HCT116 (cell line): ENCODE measurements around the gene SPOP.

Experiments used
- ATF3 ChIP-seq: IDR thresholded peaks from 2 replicates; pipeline ENCODE4 v1.6.1; 2012
- CTCF ChIP-seq, 3 experiments: fragments of 200-600 bp in 1 of 3; sonication (generic) in 1 of 3; IDR thresholded peaks in 2 of 3; conservative IDR thresholded peaks in 1 of 3; 2 replicates each; pipeline ENCODE4 v1.5.1; 2012 to 2017; ENCODE audit warnings: low read depth in 2 of 3, low read length in 2 of 3, antibody characterized with exemption in 1 of 3, borderline replicate concordance in 1 of 3, control low read depth in 1 of 3, mild to moderate bottlenecking in 1 of 3, mixed read lengths in 1 of 3, mixed run types in 1 of 3, moderate library complexity in 1 of 3; ENCODE audit not compliant: insufficient read depth in 1 of 3
- EZH2phosphoT487 ChIP-seq: fragments of 200-600 bp; IDR thresholded peaks from 2 replicates; pipeline ENCODE4 v1.6.1; 2018; ENCODE audit warnings: antibody characterized with exemption, borderline replicate concordance
- MAX ChIP-seq: IDR thresholded peaks from 2 replicates; pipeline ENCODE4 v1.6.1; 2012
- POLR2A ChIP-seq: IDR thresholded peaks from 2 replicates; pipeline ENCODE4 v1.7.0; 2011; ENCODE audit warnings: borderline replicate concordance; ENCODE audit not compliant: insufficient read depth, insufficient read length; ENCODE audit errors: extremely low read depth
- POLR2AphosphoS5 ChIP-seq: IDR thresholded peaks from 2 replicates; pipeline ENCODE4 v1.6.1; 2011; ENCODE audit warnings: mild to moderate bottlenecking, low read depth, low read length, moderate library complexity
- RAD21 ChIP-seq: IDR thresholded peaks from 2 replicates; pipeline ENCODE4 v1.6.1; 2012; ENCODE audit warnings: low read depth, mild to moderate bottlenecking
- REST ChIP-seq: IDR thresholded peaks from 2 replicates; pipeline ENCODE4 v1.6.1; 2012; ENCODE audit warnings: low read depth
- SRF ChIP-seq: IDR thresholded peaks from 2 replicates; pipeline ENCODE4 v1.6.1; 2012; ENCODE audit warnings: low read depth
- ZFX ChIP-seq: fragments of 450-650 bp; IDR thresholded peaks from 2 replicates; pipeline ENCODE4 v1.6.1; 2017

GRCh38 chr17:49598918-49599317 lies 79.0 kb downstream of the SPOP start:
- TF ChIP-seq CTCF (IDR thresholded peaks at IDR 0.05 in 2 of 3, conservative IDR thresholded peaks at IDR 0.05 in 1 of 3; ENCODE audit: borderline replicate concordance in 1 of 3, insufficient read depth in 1 of 3, low read depth in 2 of 3, low read length in 2 of 3) (no peak), RAD21 (no peak), EZH2phosphoT487 (no peak), ZFX (no peak), ATF3 (no peak), POLR2A (no peak), MAX (no peak), SRF (no peak), REST (no peak), POLR2AphosphoS5 (no peak)
